HepG2 (cell line): Measurements from ENCODE around the gene TBC1D10B. TPM values are rescaled to one million over a fixed set of nuclear protein-coding genes. Genes with fewer than 3 reads are reported as not detected.

ENCODE experiments used
- ASH2L ChIP-seq: fragments of 300-600, 200-600 bp; sonication (generic); IDR thresholded peaks from 2 replicates; pipeline ENCODE4 v1.7.0; 2017; ENCODE audit warnings: low read depth, mild to moderate bottlenecking, moderate library complexity, mixed read lengths, low read length; ENCODE audit not compliant: insufficient read length
- CHD4 ChIP-seq: fragments of 200-600 bp; sonication (generic); IDR thresholded peaks from 2 replicates; pipeline ENCODE4 v1.7.0; 2017; ENCODE audit warnings: mild to moderate bottlenecking, low read length, borderline replicate concordance
- CREBL2 ChIP-seq: sonication (generic); formaldehyde crosslinking; IDR thresholded peaks from 2 replicates; pipeline ENCODE4 v1.8.1; 2023; ENCODE audit warnings: missing genetic modification reagents, mild to moderate bottlenecking, borderline replicate concordance
- IKZF5 ChIP-seq: IDR thresholded peaks from 2 replicates; pipeline ENCODE4 v1.6.1; 2018; ENCODE audit warnings: missing genetic modification reagents, mild to moderate bottlenecking, missing compliant biosample characterization
- TFDP2 ChIP-seq: sonication (generic); formaldehyde crosslinking; IDR thresholded peaks from 2 replicates; pipeline ENCODE4 v1.4.0; 2020; ENCODE audit warnings: missing genetic modification reagents
- THAP9 ChIP-seq: sonication (generic); formaldehyde crosslinking; IDR thresholded peaks from 2 replicates; pipeline ENCODE4; 2020; ENCODE audit warnings: missing genetic modification reagents, mild to moderate bottlenecking, borderline replicate concordance
- ZBTB40 ChIP-seq, 2 experiments: fragments of 450-650 bp in 1 of 2; sonication (generic) in 1 of 2; formaldehyde crosslinking in 1 of 2; IDR thresholded peaks; 2 replicates each; pipeline versions ENCODE4 v1.6.1 to v1.8.0; 2016 to 2022; ENCODE audit warnings: antibody characterized with exemption in 1 of 2, mild to moderate bottlenecking in 1 of 2, missing genetic modification reagents in 1 of 2
- ZGPAT ChIP-seq: IDR thresholded peaks from 2 replicates; pipeline ENCODE4 v1.6.1; 2016; ENCODE audit warnings: mild to moderate bottlenecking
- ZNF766 ChIP-seq: sonication (generic); formaldehyde crosslinking; IDR thresholded peaks from 2 replicates; pipeline ENCODE4 v1.5.0; 2020; ENCODE audit warnings: missing genetic modification reagents, borderline replicate concordance
- ZNF772 ChIP-seq: sonication (generic); formaldehyde crosslinking; IDR thresholded peaks from 2 replicates; pipeline ENCODE4 v1.5.0; 2020; ENCODE audit warnings: mild to moderate bottlenecking, missing genetic modification reagents
- ZNF788 ChIP-seq: sonication (generic); formaldehyde crosslinking; IDR thresholded peaks from 2 replicates; pipeline ENCODE4 v1.5.0; 2020; ENCODE audit warnings: mild to moderate bottlenecking, missing genetic modification reagents, borderline replicate concordance
- polyA plus RNA-seq, 8 experiments: library from polyadenylated mRNA; depleted of rRNA in 3 of 8; stranded (reverse) in 7 of 8; unstranded in 1 of 8; fragments of >200 nt; fragmentation: Illumina TruSeq in 4 of 8; extraction: Trizol in 4 of 8; gene quantifications; 2 replicates each; pipeline versions ENCODE4 v1.2.1 to v1.2.3, GENCODE V29; 2011 to 2016; ENCODE audit warnings: low read depth in 4 of 8, missing spikeins in 1 of 8, mixed read lengths in 1 of 8; ENCODE audit not compliant: insufficient read depth in 1 of 8
- total RNA-seq, 5 experiments: library from RNA; depleted of rRNA; stranded (reverse); fragments of >200 nt; fragmentation: Illumina TruSeq; extraction: Trizol; gene quantifications; 2 replicates each; pipeline ENCODE4 v1.2.3, GENCODE V29; 2016; ENCODE audit warnings: low read depth in 1 of 5

The TBC1D10B gene
- total and polyA plus RNA-seq, 2 of the 13 experiments (the other 11 are each of a cell fraction or from before 2014, with no cell fraction given): 15.7 to 24.8 TPM

- TF ChIP-seq ZNF772: peak; percentile 35
- peak; percentile 55 for TF ChIP-seq IKZF5
- peak; percentile 47; the same call in 1 of the 2 replicates for TF ChIP-seq ZGPAT (CRISPR knock-in tag)
- TF ChIP-seq CHD4: no peak; the same call in 1 of the 2 replicates
- TF ChIP-seq CREBL2 (CRISPR knock-in tag): 0 out of 2 replicates have a peak, but pooled peaks have one; percentile 8
- TF ChIP-seq ZBTB40 (IDR thresholded peaks at IDR 0.05): no peak
- peak; percentile 75; the same call in 1 of the 2 replicates for TF ChIP-seq ZBTB40 (CRISPR knock-in tag; IDR thresholded peaks at IDR 0.05)
- TF ChIP-seq ZNF766 (CRISPR knock-in tag): 0 out of 2 replicates have a peak, but pooled peaks have one; percentile 12
- peak; percentile 19; the same call in 1 of the 2 replicates for TF ChIP-seq ZNF788 (CRISPR knock-in tag)
- peak; percentile 68 for TF ChIP-seq ASH2L
- TF ChIP-seq THAP9: peak; percentile 13; the same call in 1 of the 2 replicates
- TF ChIP-seq TFDP2 (CRISPR knock-in tag): no peak
Observed at GRCh38 chr16:30377812-30378235, 7.5 kb upstream of the TBC1D10B start (continued).
